Activated effector memory CD4-positive, alpha-beta T cell treated with anti-CD3 and anti-CD28 coated beads, Interleukin-2, amount 50 U/mL, for 16 hours (primary cell): ENCODE measurements around the gene LCN10.
"Not testable (repeated sequence)": the region's sequence is repeated elsewhere in the genome, so short reads cannot be mapped to it uniquely, and the experiment has no call there.

Experiments
- DNase-seq: peaks from one replicate; pipeline ENCODE4 v3.0.0-alpha.2; 2020

The LCN10 gene

GRCh38 chr9:136717399-136717798 lies 25.3 kb downstream of the LCN10 start:
- no peak for DNase-seq

GRCh38 chr9:136714893-136715274 lies 27.9 kb downstream of the LCN10 start:
- DNase-seq = no peak

GRCh38 chr9:136714096-136714892 lies 28.4 kb downstream of the LCN10 start:
- no peak for DNase-seq

- DNase-seq = no peak
Measured at GRCh38 chr9:136713550-136713949, 29.2 kb downstream of the LCN10 start.

GRCh38 chr9:136712690-136713544 lies 29.8 kb downstream of the LCN10 start:
- no peak for DNase-seq

- DNase-seq = no peak
Measured at GRCh38 chr9:136711751-136712689, 30.7 kb downstream of the LCN10 start, which contains the start of gene DIPK1B. Gene DIPK1B, plus strand, starts transcription at chr9:136712572. Its CDS starts 94 bp downstream, at chr9:136712666.

GRCh38 chr9:136711219-136711648 lies 31.5 kb downstream of the LCN10 start:
- not testable (repeated sequence) for DNase-seq

GRCh38 chr9:136710543-136710942 lies 32.2 kb downstream of the LCN10 start:
- no peak for DNase-seq

- no peak for DNase-seq
Measured at GRCh38 chr9:136709454-136710109, 33.2 kb downstream of the LCN10 start.

- no peak for DNase-seq
Measured at GRCh38 chr9:136707849-136708517, 34.8 kb downstream of the LCN10 start.

- DNase-seq = no peak
Measured at GRCh38 chr9:136707011-136707410, 35.7 kb downstream of the LCN10 start.

GRCh38 chr9:136705564-136705963 lies 37.2 kb downstream of the LCN10 start:
- DNase-seq = no peak

- DNase-seq = not testable (repeated sequence)
Measured at GRCh38 chr9:136704741-136705140, 38.0 kb downstream of the LCN10 start.

GRCh38 chr9:136703276-136703860 lies 39.4 kb downstream of the LCN10 start:
- no peak for DNase-seq

GRCh38 chr9:136701668-136702053 lies 41.1 kb downstream of the LCN10 start:
- DNase-seq = no peak

GRCh38 chr9:136700959-136701667 lies 41.6 kb downstream of the LCN10 start:
- peak; percentile 84 for DNase-seq

GRCh38 chr9:136700304-136700703 lies 42.4 kb downstream of the LCN10 start:
- DNase-seq = no peak

- DNase-seq = no peak
Measured at GRCh38 chr9:136698635-136699246, 44.0 kb downstream of the LCN10 start.

GRCh38 chr9:136697821-136698526 lies 44.8 kb downstream of the LCN10 start:
- no peak for DNase-seq
